K562 (cell line): ENCODE results near the gene ADGRB2. TPM values are rescaled to one million over a fixed set of nuclear protein-coding genes. Genes with fewer than 3 reads are reported as not detected.

Source experiments
- ATAC-seq: fragments of 200-7000 bp; cut with Tn5 transposase; 3 replicates; pipeline ENCODE4 v1.9.1; 2020; ENCODE audit warnings: moderate library complexity
- BruUV-seq: library from RNA; stranded (reverse); fragments of 400-500 nt; replicated peaks from 2 replicates; lab custom pipeline; 2021; lab: Mats Ljungman, UMichigan
- CTCF ChIA-PET: fragments of 300-600 bp; formaldehyde crosslinking; extraction: SDS; loops from one replicate; lab custom pipeline; 2021; ENCODE audit warnings: low intra/inter-chr PET ratio; lab: Yijun Ruan, JAX
- POLR2A ChIA-PET: fragments of 300-600, 350-650 bp; sonication (Branson Sonifier 250); formaldehyde crosslinking; extraction: SDS; loops from one replicate; lab custom pipeline; 2021; ENCODE audit warnings: antibody characterized with exemption, inconsistent platforms; lab: Yijun Ruan, JAX
- DNase-seq, 4 experiments: peaks; one replicate each; pipeline versions ENCODE4 v3.0.0 to v3.0.0-alpha.2; 2011 to 2018; ENCODE audit warnings: low spot score in 3 of 4, mixed read lengths in 3 of 4; ENCODE audit errors: extremely low read depth in 1 of 4
- FAIRE-seq: peaks from 2 replicates; lab custom pipeline; 2011; peaks lifted over from hg19 to GRCh38; lab: Jason Lieb, UNC
- H2AFZ ChIP-seq: 2 replicates; pipeline ENCODE4 v1.6.0; 2011; ENCODE audit warnings: low read depth, low read length, control low read depth, inconsistent platforms
- H3K27ac ChIP-seq: fragments of 200-600 bp; 3 replicates; pipeline ENCODE4 v1.8.0; 2011; ENCODE audit warnings: low read depth, mild to moderate bottlenecking, control low read depth, inconsistent platforms, low read length, moderate library complexity, mixed read lengths; ENCODE audit errors: extremely low read depth
- H3K27me3 ChIP-seq, 2 experiments: fragments of 300-600 bp in 1 of 2; 2 replicates in 1 of 2; 3 replicates in 1 of 2; pipeline versions ENCODE4 v1.6.0 to v1.8.0; 2011; ENCODE audit warnings: inconsistent platforms in 2 of 2, low read length in 2 of 2, mild to moderate bottlenecking in 1 of 2, mixed read lengths in 1 of 2, moderate library complexity in 1 of 2; ENCODE audit not compliant: control insufficient read depth in 2 of 2, insufficient read depth in 2 of 2
- H3K36me3 ChIP-seq: fragments of 300-600 bp; 3 replicates; pipeline ENCODE4 v1.8.0; 2011; ENCODE audit warnings: mild to moderate bottlenecking, low read length, inconsistent platforms; ENCODE audit not compliant: control insufficient read depth, insufficient read depth
- H3K4me1 ChIP-seq, 2 experiments: fragments of 200-600 bp in 1 of 2; replicated peaks in 1 of 2; 2 replicates in 1 of 2; 3 replicates in 1 of 2; pipeline versions ENCODE4 v1.5.1 to v1.8.0; 2011; ENCODE audit warnings: inconsistent platforms in 2 of 2, low read length in 2 of 2, mild to moderate bottlenecking in 1 of 2, mixed read lengths in 1 of 2, moderate library complexity in 1 of 2; ENCODE audit not compliant: control insufficient read depth in 2 of 2, insufficient read depth in 2 of 2
- H3K4me2 ChIP-seq: 2 replicates; pipeline ENCODE4 v1.6.1; 2011; ENCODE audit warnings: low read length, control low read depth, inconsistent platforms, mixed read lengths; ENCODE audit not compliant: insufficient read depth
- H3K4me3 ChIP-seq: fragments of 200-600 bp; sonication (generic), shearing (Covaris generic); 2 replicates; pipeline ENCODE4 v1.5.1; 2016; ENCODE audit warnings: control low read depth, inconsistent platforms
- H3K79me2 ChIP-seq: fragments of 200-600 bp; 3 replicates; pipeline ENCODE4 v1.8.0; 2011; ENCODE audit warnings: low read length, inconsistent platforms; ENCODE audit not compliant: control insufficient read depth, insufficient read depth
- H3K9ac ChIP-seq, 2 experiments: 2 replicates each; pipeline versions ENCODE4 v1.6.0 to v1.6.1; 2011; ENCODE audit warnings: low read depth in 2 of 2, low read length in 2 of 2, control low read depth in 1 of 2, inconsistent platforms in 1 of 2, mild to moderate bottlenecking in 1 of 2, mixed read lengths in 1 of 2; ENCODE audit not compliant: insufficient read depth in 1 of 2
- H3K9me1 ChIP-seq: one replicate; pipeline ENCODE4 v1.6.0; 2011; ENCODE audit warnings: inconsistent platforms, mild to moderate bottlenecking, low read length, moderate library complexity; ENCODE audit not compliant: control insufficient read depth, insufficient read depth
- H3K9me3 ChIP-seq: replicated peaks from 2 replicates; pipeline ENCODE4 v1.5.1; 2011; ENCODE audit warnings: low read depth, low read length, inconsistent platforms; ENCODE audit not compliant: control insufficient read depth, insufficient read depth
- H4K20me1 ChIP-seq: replicated peaks from 2 replicates; pipeline ENCODE4 v1.6.1; 2011; ENCODE audit warnings: low read length, inconsistent platforms, mixed read lengths; ENCODE audit not compliant: control insufficient read depth, insufficient read depth
- ELK3 ChIP-seq: fragments of 450-650 bp; formaldehyde crosslinking; IDR thresholded peaks from 2 replicates; pipeline ENCODE4 v1.4.0; 2020; ENCODE audit warnings: mild to moderate bottlenecking
- GATA2 ChIP-seq: sonication (generic); formaldehyde crosslinking; IDR thresholded peaks from 2 replicates; pipeline ENCODE4 v1.4.0; 2020; ENCODE audit warnings: mild to moderate bottlenecking, missing genetic modification reagents
- JUNB ChIP-seq: fragments of 450-650 bp; formaldehyde crosslinking; conservative IDR thresholded peaks from 2 replicates; pipeline ENCODE4 v1.4.0; 2020; ENCODE audit warnings: mild to moderate bottlenecking
- NFRKB ChIP-seq: fragments of 450-650 bp; IDR thresholded peaks from 2 replicates; pipeline ENCODE4 v1.6.1; 2016; ENCODE audit warnings: low read depth
- TCF3 ChIP-seq: sonication (generic); formaldehyde crosslinking; IDR thresholded peaks from 2 replicates; pipeline ENCODE4 v1.4.0; 2020; ENCODE audit warnings: mild to moderate bottlenecking, missing genetic modification reagents
- WGBS: fragments of 100-300 bp; shearing (Covaris generic); methylation state at CpG from one replicate; pipeline ENCODE4 v1.1.6; 2016; ENCODE audit warnings: low coverage, mixed read lengths; ENCODE audit not compliant: insufficient coverage; ENCODE audit errors: missing lambda C conversion rate; 5-methylcytosine and 5-hydroxymethylcytosine counted together
- in situ Hi-C: fragments of 300-500 bp; cut with MboI; formaldehyde crosslinking; loops from 4 replicates; pipeline ENCODE4 v1.15.0; 2018; ENCODE audit warnings: inconsistent platforms, mixed read lengths
- intact Hi-C: fragments of 100-400 bp; cut with micrococcal nuclease; formaldehyde crosslinking; loops from 2 replicates; pipeline ENCODE4 v1.14.2; 2022
- polyA plus RNA-seq, 8 experiments: library from polyadenylated mRNA; depleted of rRNA in 4 of 8; stranded (reverse) in 5 of 8; unstranded in 3 of 8; fragments of >200 nt; fragmentation: Nextera tagmentation in 2 of 8; fragmentation: Illumina TruSeq in 1 of 8; extraction: Ambion mirVana in 2 of 8; extraction: Trizol in 1 of 8; gene quantifications; 2 replicates each; pipeline versions ENCODE4 v1.2.1 to v1.2.3, GENCODE V29; 2011 to 2014; ENCODE audit warnings: inconsistent platforms in 1 of 8, missing spikeins in 1 of 8
- total RNA-seq, 7 experiments: library from RNA; depleted of rRNA in 6 of 7; stranded (reverse); fragments of >200 nt in 6 of 7; fragmentation: Illumina TruSeq in 2 of 7; extraction: Trizol in 2 of 7; gene quantifications; 2 replicates each; pipeline versions ENCODE4 v1.2.1 to v1.2.3, GENCODE V29; 2011 to 2021; ENCODE audit warnings: low replicate concordance in 1 of 7

Gene ADGRB2
- total and polyA plus RNA-seq, 9 of the 15 experiments (the other 6 are each of a cell fraction or from before 2014, with no cell fraction given), result 0.04 to 0.23 (median 0.20) TPM; not detected in 2

- H3K9me3 ChIP-seq, result no peaks in the 10 kb centered on the region
- no peak overlapping the region for H3K4me2 ChIP-seq
- BruUV-seq, result no TSS peak
- H3K4me3 ChIP-seq, result no peak overlapping the region
- ChIA-PET CTCF (interaction anchor here (0.6 to 0.7 kb wide), 2 partner anchors 18 to 145 kb away, joined by 3 read pairs; no protein-coding TSS in a partner anchor), POLR2A (interaction anchor here (1.1 kb wide), 1 partner anchor 22 kb away, joined by 3 read pairs; no protein-coding TSS in a partner anchor)
- peaks cover 11% of the 10 kb centered on the region for H4K20me1 ChIP-seq
- no peak overlapping the region for H2AFZ ChIP-seq
- DNase-seq, result no peak
- 3% methylated on average over 6 of the region's 6 CpGs for WGBS
- TF ChIP-seq NFRKB, result no peak
- TF ChIP-seq ELK3 (CRISPR knock-in tag), result no peak
- no peak for TF ChIP-seq TCF3 (CRISPR knock-in tag)
- TF ChIP-seq JUNB, result no peak
- no peak for TF ChIP-seq GATA2 (CRISPR knock-in tag)
- H3K79me2 ChIP-seq, result no peaks in the 10 kb centered on the region
- no peak overlapping the region for H3K9ac ChIP-seq
- no peaks in the 10 kb centered on the region for H3K36me3 ChIP-seq
- no peak overlapping the region for H3K27ac ChIP-seq
- FAIRE-seq, result no peak
- ATAC-seq, result no peak
- peaks cover 9 to 33% of the 10 kb centered on the region in 2 experiments; a peak in 4 of 5 replicates for H3K4me1 ChIP-seq
- H3K27me3 ChIP-seq, result peaks cover 28 to 63% of the 10 kb centered on the region in 2 experiments
- no peaks in the 10 kb centered on the region for H3K9me1 ChIP-seq
- in situ Hi-C loops (no loop called here), intact Hi-C loops (no loop called here)
Measured at GRCh38 chr1:31793086-31793485, 28.9 kb upstream of the ADGRB2 start.
